Brain microvascular endothelial cell (primary cell): Measurements from ENCODE around the gene PCBP3.

Experiments used
- DNase-seq: peaks from one replicate; pipeline ENCODE4 v3.0.0-alpha.2; 2020
- H3K27ac ChIP-seq: fragments of 250-450 bp; sonication (Bioruptor Pico); 2 replicates; pipeline ENCODE4 v1.5.1; 2020; ENCODE audit warnings: mild to moderate bottlenecking, moderate library complexity
- H3K27me3 ChIP-seq: fragments of 250-450 bp; sonication (Bioruptor Pico); replicated peaks from 2 replicates; pipeline ENCODE4 v1.5.1; 2020; ENCODE audit warnings: mild to moderate bottlenecking
- H3K36me3 ChIP-seq: fragments of 250-450 bp; sonication (Bioruptor Pico); replicated peaks from 2 replicates; pipeline ENCODE4 v1.5.1; 2020; ENCODE audit warnings: mild to moderate bottlenecking
- H3K4me3 ChIP-seq: 2 replicates; pipeline ENCODE4 v1.5.1; 2011; ENCODE audit warnings: low read depth, mild to moderate bottlenecking, control low read depth, low read length, moderate library complexity
- in situ Hi-C: cut with HindIII; loops from 2 replicates; pipeline ENCODE4 v1.10.0; 2017; ENCODE audit warnings: low sequenced_read_pairs, low pct_ligation_motif_present
- TF ChIP-seq, protein P1 (sequence below): IDR thresholded peaks from 2 replicates; pipeline ENCODE4 v1.5.1; 2011; ENCODE audit warnings: low read depth, mild to moderate bottlenecking, moderate library complexity, low read length, control low read depth, inconsistent platforms; ENCODE audit errors: missing control alignments

The PCBP3 gene

DNA sequence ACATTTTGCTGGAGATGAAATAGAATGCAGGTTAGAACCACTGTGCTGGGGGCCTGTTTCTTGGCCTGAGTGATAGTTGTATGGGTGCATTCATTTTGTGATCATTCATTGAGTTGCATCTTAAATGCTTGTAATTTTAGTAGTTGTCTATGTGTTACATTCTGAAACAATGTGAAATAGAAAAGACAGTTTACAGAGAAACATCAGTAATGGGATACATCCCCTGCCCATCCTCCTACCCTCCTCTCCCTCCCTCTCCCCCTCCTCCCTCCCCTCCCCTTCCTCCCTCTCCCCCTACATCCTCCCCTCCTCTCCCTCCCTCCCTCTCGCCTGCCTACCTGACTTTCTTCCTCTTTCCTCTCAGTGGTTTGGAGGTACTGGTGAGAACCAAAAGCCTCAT, 283.5 kb downstream of the PCBP3 start:
- no peak overlapping the region for H3K27ac ChIP-seq
- no peaks in the 10 kb centered on the region for H3K36me3 ChIP-seq
- H3K4me3 ChIP-seq: no peak overlapping the region
- DNase-seq: no peak
- no peaks in the 10 kb centered on the region for H3K27me3 ChIP-seq
- in situ Hi-C loops: no loop called here
- TF ChIP-seq, protein P1, sequence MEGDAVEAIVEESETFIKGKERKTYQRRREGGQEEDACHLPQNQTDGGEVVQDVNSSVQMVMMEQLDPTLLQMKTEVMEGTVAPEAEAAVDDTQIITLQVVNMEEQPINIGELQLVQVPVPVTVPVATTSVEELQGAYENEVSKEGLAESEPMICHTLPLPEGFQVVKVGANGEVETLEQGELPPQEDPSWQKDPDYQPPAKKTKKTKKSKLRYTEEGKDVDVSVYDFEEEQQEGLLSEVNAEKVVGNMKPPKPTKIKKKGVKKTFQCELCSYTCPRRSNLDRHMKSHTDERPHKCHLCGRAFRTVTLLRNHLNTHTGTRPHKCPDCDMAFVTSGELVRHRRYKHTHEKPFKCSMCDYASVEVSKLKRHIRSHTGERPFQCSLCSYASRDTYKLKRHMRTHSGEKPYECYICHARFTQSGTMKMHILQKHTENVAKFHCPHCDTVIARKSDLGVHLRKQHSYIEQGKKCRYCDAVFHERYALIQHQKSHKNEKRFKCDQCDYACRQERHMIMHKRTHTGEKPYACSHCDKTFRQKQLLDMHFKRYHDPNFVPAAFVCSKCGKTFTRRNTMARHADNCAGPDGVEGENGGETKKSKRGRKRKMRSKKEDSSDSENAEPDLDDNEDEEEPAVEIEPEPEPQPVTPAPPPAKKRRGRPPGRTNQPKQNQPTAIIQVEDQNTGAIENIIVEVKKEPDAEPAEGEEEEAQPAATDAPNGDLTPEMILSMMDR: no peak

GRCh38 chr21:45927851-45928850, 284.6 kb downstream of the PCBP3 start:
- Histone ChIP-seq H3K27me3 (no peaks in the 10 kb centered on the region), H3K36me3 (no peaks in the 10 kb centered on the region), H3K27ac (no peak overlapping the region), H3K4me3 (no peak overlapping the region)
- TF ChIP-seq, protein P1: no peak
- in situ Hi-C loops: no loop called here
- no peak for DNase-seq

GRCh38 chr21:45929449-45929848, 285.9 kb downstream of the PCBP3 start:
- TF ChIP-seq, protein P1: no peak
- in situ Hi-C loops: no loop called here

GRCh38 chr21:45930231-45930760, 286.8 kb downstream of the PCBP3 start:
- DNase-seq: no peak
- Histone ChIP-seq H3K4me3 (no peak overlapping the region), H3K36me3 (no peaks in the 10 kb centered on the region), H3K27me3 (no peaks in the 10 kb centered on the region), H3K27ac (no peak overlapping the region)
- in situ Hi-C loops: no loop called here
- TF ChIP-seq, protein P1: no peak

More at GRCh38 chr21:45929449-45929848, 285.9 kb downstream of the PCBP3 start:
- Histone ChIP-seq H3K36me3 (no peaks in the 10 kb centered on the region), H3K27me3 (no peaks in the 10 kb centered on the region), H3K27ac (no peak overlapping the region), H3K4me3 (no peak overlapping the region)
- no peak for DNase-seq

GRCh38 chr21:45930792-45931191, 287.3 kb downstream of the PCBP3 start:
- Histone ChIP-seq H3K4me3 (no peak overlapping the region), H3K36me3 (no peaks in the 10 kb centered on the region), H3K27ac (no peak overlapping the region), H3K27me3 (no peaks in the 10 kb centered on the region)
- TF ChIP-seq, protein P1: no peak
- in situ Hi-C loops: no loop called here
- DNase-seq: no peak
